H9 (cell line): ENCODE measurements around the gene ZSCAN31. TPM values are rescaled to one million over a fixed set of nuclear protein-coding genes. Genes with fewer than 3 reads are reported as not detected.

Experiments used
- DNase-seq: peaks from one replicate; pipeline ENCODE4 v3.0.0-alpha.2; 2017
- H2AFZ ChIP-seq: one replicate; pipeline ENCODE4 v1.6.1; 2013; ENCODE audit warnings: mild to moderate bottlenecking, low read length, control low read depth, moderate library complexity
- H2AK5ac ChIP-seq: 2 replicates; pipeline ENCODE4 v1.6.1; 2013; ENCODE audit warnings: low read length, control low read depth, mixed read lengths; ENCODE audit not compliant: insufficient read length
- H2BK120ac ChIP-seq: one replicate; pipeline ENCODE4 v1.6.1; 2013; ENCODE audit warnings: low read depth, mild to moderate bottlenecking, low read length, control low read depth, inconsistent platforms; ENCODE audit not compliant: poor library complexity, severe bottlenecking
- H2BK12ac ChIP-seq: 2 replicates; pipeline ENCODE4 v1.6.1; 2013; ENCODE audit warnings: low read length, control low read depth, mixed read lengths, low read depth; ENCODE audit not compliant: insufficient read length
- H2BK15ac ChIP-seq: 2 replicates; pipeline ENCODE4 v1.6.1; 2013; ENCODE audit warnings: low read depth, low read length, control low read depth
- H2BK20ac ChIP-seq: one replicate; pipeline ENCODE4 v1.6.1; 2013; ENCODE audit warnings: low read depth, mild to moderate bottlenecking, low read length, control low read depth, inconsistent platforms; ENCODE audit not compliant: poor library complexity, severe bottlenecking
- H2BK5ac ChIP-seq: 2 replicates; pipeline ENCODE4 v1.6.1; 2013; ENCODE audit warnings: low read length, control low read depth, mixed read lengths; ENCODE audit not compliant: insufficient read length
- H3K14ac ChIP-seq: 2 replicates; pipeline ENCODE4 v1.6.1; 2013; ENCODE audit warnings: low read length, control low read depth; ENCODE audit not compliant: insufficient read depth
- H3K18ac ChIP-seq: 2 replicates; pipeline ENCODE4 v1.6.1; 2013; ENCODE audit warnings: low read depth, mild to moderate bottlenecking, mixed read lengths, low read length, control low read depth; ENCODE audit not compliant: insufficient read length
- H3K23ac ChIP-seq: 2 replicates; pipeline ENCODE4 v1.6.1; 2013; ENCODE audit warnings: low read length, control low read depth, mixed read lengths, low read depth; ENCODE audit not compliant: insufficient read length
- H3K23me2 ChIP-seq: 2 replicates; pipeline ENCODE4 v1.6.1; 2013; ENCODE audit warnings: low read depth, mild to moderate bottlenecking, mixed read lengths, low read length, control low read depth; ENCODE audit not compliant: insufficient read length, poor library complexity, severe bottlenecking
- H3K27ac ChIP-seq: 2 replicates; pipeline ENCODE4 v1.5.1; 2013; ENCODE audit warnings: low read length, control low read depth, mixed read lengths, low read depth; ENCODE audit not compliant: insufficient read length
- H3K27me3 ChIP-seq: 2 replicates; pipeline ENCODE4 v1.6.1; 2013; ENCODE audit warnings: low read length, control low read depth, inconsistent platforms; ENCODE audit not compliant: insufficient read depth
- H3K4ac ChIP-seq: 2 replicates; pipeline ENCODE4 v1.6.1; 2013; ENCODE audit warnings: low read depth, mild to moderate bottlenecking, control low read depth, inconsistent platforms, low read length, moderate library complexity
- H3K4me1 ChIP-seq: 2 replicates; pipeline ENCODE4 v1.6.1; 2013; ENCODE audit warnings: low read length, control low read depth, inconsistent platforms; ENCODE audit not compliant: insufficient read depth
- H3K4me2 ChIP-seq: 2 replicates; pipeline ENCODE4 v1.6.1; 2013; ENCODE audit warnings: low read length, control low read depth, mixed read lengths; ENCODE audit not compliant: insufficient read length, insufficient read depth
- H3K56ac ChIP-seq: 2 replicates; pipeline ENCODE4 v1.6.1; 2013; ENCODE audit warnings: low read depth, mild to moderate bottlenecking, mixed read lengths, low read length, control low read depth; ENCODE audit not compliant: insufficient read length
- H3K79me1 ChIP-seq: 2 replicates; pipeline ENCODE4 v1.6.1; 2013; ENCODE audit warnings: low read depth, mild to moderate bottlenecking, moderate library complexity, low read length, control low read depth, inconsistent platforms; ENCODE audit not compliant: insufficient read depth, poor library complexity, severe bottlenecking
- H3K79me2 ChIP-seq: 2 replicates; pipeline ENCODE4 v1.6.1; 2013; ENCODE audit warnings: low read length, control low read depth, inconsistent platforms; ENCODE audit not compliant: insufficient read depth
- H3K9ac ChIP-seq: 2 replicates; pipeline ENCODE4 v1.6.1; 2013; ENCODE audit warnings: low read length, control low read depth, mixed read lengths; ENCODE audit not compliant: insufficient read length; ENCODE audit errors: extremely low read depth
- H3K9me3 ChIP-seq: one replicate; pipeline ENCODE4 v1.6.1; 2013; ENCODE audit warnings: low read depth, low read length, inconsistent platforms; ENCODE audit not compliant: control insufficient read depth
- H3T11ph ChIP-seq: one replicate; pipeline ENCODE4 v1.6.1; 2013; ENCODE audit warnings: mild to moderate bottlenecking, low read length, control low read depth, inconsistent platforms
- H4K20me1 ChIP-seq: one replicate; pipeline ENCODE4 v1.6.1; 2013; ENCODE audit not compliant: control insufficient read depth, insufficient read length, insufficient read depth
- H4K5ac ChIP-seq: 2 replicates; pipeline ENCODE4 v1.6.1; 2013; ENCODE audit warnings: low read depth, mild to moderate bottlenecking, mixed read lengths, low read length, control low read depth; ENCODE audit not compliant: insufficient read length
- H4K8ac ChIP-seq: replicated peaks from 2 replicates; pipeline ENCODE4 v1.6.1; 2013; ENCODE audit warnings: low read length, control low read depth, mixed read lengths, low read depth; ENCODE audit not compliant: insufficient read length
- H4K91ac ChIP-seq: 2 replicates; pipeline ENCODE4 v1.6.1; 2013; ENCODE audit warnings: low read depth, mild to moderate bottlenecking, moderate library complexity, mixed read lengths, low read length, control low read depth; ENCODE audit not compliant: insufficient read length
- H3K27ac Mint-ChIP-seq, 3 experiments: 2 replicates in 2 of 3; 3 replicates in 1 of 3; pipeline ENCODE4 v1.8.0; 2020 to 2021; ENCODE audit warnings: mixed read lengths in 3 of 3, mild to moderate bottlenecking in 1 of 3, moderate library complexity in 1 of 3
- H3K27me3 Mint-ChIP-seq: 2 replicates; pipeline ENCODE4 v1.8.0; 2021; ENCODE audit warnings: low read depth, mild to moderate bottlenecking, moderate library complexity, mixed read lengths
- H3K36me3 Mint-ChIP-seq, 3 experiments: 2 replicates in 2 of 3; 3 replicates in 1 of 3; pipeline ENCODE4 v1.8.0; 2020 to 2021; ENCODE audit warnings: low read depth in 3 of 3, mixed read lengths in 3 of 3; ENCODE audit not compliant: insufficient read depth in 1 of 3
- H3K4me1 Mint-ChIP-seq, 2 experiments: 2 replicates each; pipeline ENCODE4 v1.8.0; 2020; ENCODE audit warnings: mixed read lengths in 2 of 2
- H3K4me3 Mint-ChIP-seq, 2 experiments: 2 replicates in 1 of 2; 3 replicates in 1 of 2; pipeline ENCODE4 v1.8.0; 2020 to 2021; ENCODE audit warnings: mild to moderate bottlenecking in 2 of 2, mixed read lengths in 2 of 2, moderate library complexity in 1 of 2
- H3K9me3 Mint-ChIP-seq, 2 experiments: 2 replicates in 1 of 2; 3 replicates in 1 of 2; pipeline ENCODE4 v1.8.0; 2020; ENCODE audit warnings: mild to moderate bottlenecking in 2 of 2, mixed read lengths in 2 of 2, moderate library complexity in 1 of 2
- WGBS: extraction: QIAGEN DNeasy Blood & Tissue Kit; methylation state at CpG from one replicate; pipeline ENCODE4 v1.1.7; 2013; ENCODE audit warnings: missing lambda C conversion rate, low lambda C conversion rate, mixed read lengths; ENCODE audit not compliant: insufficient read length; ENCODE audit errors: extremely low coverage; 5-methylcytosine and 5-hydroxymethylcytosine counted together
- total RNA-seq: library from RNA; stranded (reverse); gene quantifications from 2 replicates; pipeline ENCODE4 v1.2.1, GENCODE V29; 2021
- TF ChIP-seq, protein P1 (sequence below): fragments of 200-600 bp; sonication (generic); conservative IDR thresholded peaks from 3 replicates; pipeline ENCODE4 v1.8.0; 2021; ENCODE audit warnings: antibody characterized with exemption, mild to moderate bottlenecking

The ZSCAN31 gene
- total RNA-seq, 1 experiment from 2014 or later: 7.1 TPM

DNA sequence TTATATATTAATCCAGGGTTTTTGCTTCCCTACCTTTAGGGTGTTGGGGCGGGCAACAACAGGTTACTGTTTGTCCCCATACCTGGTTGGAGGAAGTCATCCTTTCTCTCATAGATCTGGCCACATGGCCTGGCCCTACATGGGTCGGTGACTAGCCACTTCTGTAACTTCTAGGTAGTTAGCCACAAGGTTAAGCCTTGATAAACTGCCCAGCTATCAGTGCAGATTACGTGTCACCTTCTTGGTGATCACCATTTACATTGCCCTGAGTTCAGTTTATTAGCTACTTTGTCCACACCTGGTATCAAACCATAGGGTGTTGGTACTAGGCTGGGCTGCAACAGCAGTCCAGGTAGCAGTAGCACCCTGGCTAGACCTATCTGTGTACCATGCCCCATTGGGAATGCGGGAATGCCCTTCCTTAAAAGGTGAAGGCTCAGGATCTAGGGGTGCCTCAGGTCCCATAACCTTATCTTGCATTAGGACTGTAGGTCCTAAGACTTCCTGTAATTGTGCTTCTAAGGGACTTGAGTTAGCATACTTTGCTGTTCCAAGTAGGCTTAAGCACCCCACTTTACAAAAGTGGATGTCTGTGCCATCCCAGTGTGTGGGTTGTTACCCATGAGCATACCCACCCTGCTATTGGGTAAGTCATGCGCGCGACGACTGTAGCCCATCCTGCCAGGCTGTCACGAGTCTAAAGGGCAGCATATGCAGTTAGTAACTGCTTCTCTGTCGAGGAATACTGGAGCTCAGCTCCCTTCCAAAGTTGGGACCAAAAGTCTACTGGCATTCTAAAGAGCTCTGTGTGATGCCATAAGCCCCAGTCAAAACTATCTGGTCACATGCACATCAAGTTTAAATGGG is 19.0 kb upstream of the ZSCAN31 start:
- H3K79me2 ChIP-seq: peaks cover 3% of the 10 kb centered on the region; the same call in 1 of the 2 replicates
- no peak overlapping the region for H3K4me2 ChIP-seq

More for the DNA sequence above, 19.0 kb upstream of the ZSCAN31 start:
- H3K9me3 ChIP-seq: no peaks in the 10 kb centered on the region
- no peak overlapping the region for H2BK5ac ChIP-seq
- peaks cover 6% of the 10 kb centered on the region for H3K79me1 ChIP-seq
- no peak overlapping the region for H2BK12ac ChIP-seq
- Mint-ChIP-seq H3K4me3 (0 out of 5 replicates have a peak overlapping the region, but pooled peaks of 1 of the 2 experiments have one; percentile 36), H3K9me3 (peaks cover 7 to 8% of the 10 kb centered on the region in 2 experiments), H3K27ac (peak overlapping the region in 1 of 3 experiments; percentile 91; a peak in 1 of 7 replicates), H3K27me3 (no peaks in the 10 kb centered on the region), H3K4me1 (peaks cover 26% of the 10 kb centered on the region in 2 experiments), H3K36me3 (peaks cover 15 to 31% (median 28%) of the 10 kb centered on the region in 3 experiments)
- no peak overlapping the region for H4K91ac ChIP-seq
- no peak for DNase-seq
- H3K9ac ChIP-seq: no peak overlapping the region
- H2AK5ac ChIP-seq: no peak overlapping the region
- no peak overlapping the region for H2AFZ ChIP-seq
- H3K56ac ChIP-seq: no peak overlapping the region
- H3K4ac ChIP-seq: no peak overlapping the region
- no peak overlapping the region for H3T11ph ChIP-seq
- no peak overlapping the region for H2BK20ac ChIP-seq
- peaks cover 5% of the 10 kb centered on the region; the same call in 1 of the 2 replicates for H3K4me1 ChIP-seq
- no peaks in the 10 kb centered on the region for H3K27me3 ChIP-seq
- no peak overlapping the region for H3K23ac ChIP-seq
- no peak overlapping the region for H2BK120ac ChIP-seq
- H4K5ac ChIP-seq: no peak overlapping the region
- H2BK15ac ChIP-seq: no peak overlapping the region
- H4K8ac ChIP-seq: no peak overlapping the region
- no CpG with 5 or more reads among the region's 10 CpGs for WGBS
- peaks cover 2% of the 10 kb centered on the region for H4K20me1 ChIP-seq
- H3K14ac ChIP-seq: no peak overlapping the region
- TF ChIP-seq, protein P1, sequence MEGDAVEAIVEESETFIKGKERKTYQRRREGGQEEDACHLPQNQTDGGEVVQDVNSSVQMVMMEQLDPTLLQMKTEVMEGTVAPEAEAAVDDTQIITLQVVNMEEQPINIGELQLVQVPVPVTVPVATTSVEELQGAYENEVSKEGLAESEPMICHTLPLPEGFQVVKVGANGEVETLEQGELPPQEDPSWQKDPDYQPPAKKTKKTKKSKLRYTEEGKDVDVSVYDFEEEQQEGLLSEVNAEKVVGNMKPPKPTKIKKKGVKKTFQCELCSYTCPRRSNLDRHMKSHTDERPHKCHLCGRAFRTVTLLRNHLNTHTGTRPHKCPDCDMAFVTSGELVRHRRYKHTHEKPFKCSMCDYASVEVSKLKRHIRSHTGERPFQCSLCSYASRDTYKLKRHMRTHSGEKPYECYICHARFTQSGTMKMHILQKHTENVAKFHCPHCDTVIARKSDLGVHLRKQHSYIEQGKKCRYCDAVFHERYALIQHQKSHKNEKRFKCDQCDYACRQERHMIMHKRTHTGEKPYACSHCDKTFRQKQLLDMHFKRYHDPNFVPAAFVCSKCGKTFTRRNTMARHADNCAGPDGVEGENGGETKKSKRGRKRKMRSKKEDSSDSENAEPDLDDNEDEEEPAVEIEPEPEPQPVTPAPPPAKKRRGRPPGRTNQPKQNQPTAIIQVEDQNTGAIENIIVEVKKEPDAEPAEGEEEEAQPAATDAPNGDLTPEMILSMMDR: no peak
- no peak overlapping the region for H3K27ac ChIP-seq
- peaks cover 8% of the 10 kb centered on the region for H3K23me2 ChIP-seq
- no peak overlapping the region for H3K18ac ChIP-seq
